HepG2 (cell line): ENCODE results near the gene DUS2. TPM values are rescaled to one million over a fixed set of nuclear protein-coding genes. Genes with fewer than 3 reads are reported as not detected.

Experiments used
- BCL3 ChIP-seq: sonication (generic); formaldehyde crosslinking; IDR thresholded peaks from 2 replicates; pipeline ENCODE4 v1.5.1; 2020; ENCODE audit warnings: mild to moderate bottlenecking, missing genetic modification reagents, moderate library complexity
- CHD2 ChIP-seq: IDR thresholded peaks from 2 replicates; pipeline ENCODE4 v1.6.1; 2011; ENCODE audit warnings: low read depth, low read length, improper control_type of control experiment
- FOSL1 ChIP-seq: sonication (generic); formaldehyde crosslinking; IDR thresholded peaks from 2 replicates; pipeline ENCODE4 v1.9.0; 2021; ENCODE audit warnings: missing genetic modification reagents, borderline replicate concordance
- GLI4 ChIP-seq: sonication (generic); formaldehyde crosslinking; IDR thresholded peaks from 2 replicates; pipeline ENCODE4 v1.5.1; 2020; ENCODE audit warnings: missing genetic modification reagents, mild to moderate bottlenecking, moderate library complexity, borderline replicate concordance
- HOMEZ ChIP-seq: IDR thresholded peaks from 2 replicates; pipeline ENCODE4 v1.6.1; 2016; ENCODE audit warnings: low read depth
- KDM5A ChIP-seq: fragments of 200-600 bp; sonication (generic); IDR thresholded peaks from 2 replicates; pipeline ENCODE4 v1.7.0; 2018; ENCODE audit warnings: antibody characterized with exemption, mild to moderate bottlenecking, low read length, borderline replicate concordance
- MEF2D ChIP-seq: sonication (generic); formaldehyde crosslinking; IDR thresholded peaks from 2 replicates; pipeline ENCODE4 v1.5.1; 2020; ENCODE audit warnings: mild to moderate bottlenecking, missing genetic modification reagents
- PBX3 ChIP-seq: sonication (generic); formaldehyde crosslinking; IDR thresholded peaks from 2 replicates; pipeline ENCODE4 v1.8.1; 2023; ENCODE audit warnings: missing genetic modification reagents, inconsistent platforms, borderline replicate concordance
- PHF8 ChIP-seq: sonication (generic); formaldehyde crosslinking; IDR thresholded peaks from 2 replicates; pipeline ENCODE4 v1.5.0; 2020; ENCODE audit warnings: missing genetic modification reagents
- THAP11 ChIP-seq: IDR thresholded peaks from 2 replicates; pipeline ENCODE4 v1.6.1; 2016; ENCODE audit warnings: missing biosample characterization, missing genetic modification reagents
- ZBTB3 ChIP-seq: sonication (generic); formaldehyde crosslinking; IDR thresholded peaks from 2 replicates; pipeline ENCODE4 v1.4.0; 2020; ENCODE audit warnings: low read depth, mild to moderate bottlenecking, moderate library complexity, missing genetic modification reagents, borderline replicate concordance
- ZNF24 ChIP-seq: fragments of 450-650 bp; IDR thresholded peaks from 2 replicates; pipeline ENCODE4 v1.6.1; 2017; ENCODE audit warnings: antibody characterized with exemption, mild to moderate bottlenecking
- ZNF597 ChIP-seq: sonication (generic); formaldehyde crosslinking; IDR thresholded peaks from 2 replicates; pipeline ENCODE4 v1.5.0; 2020; ENCODE audit warnings: missing genetic modification reagents
- ZNF598 ChIP-seq: sonication (generic); formaldehyde crosslinking; IDR thresholded peaks from 2 replicates; pipeline ENCODE4 v1.5.1; 2020; ENCODE audit warnings: mild to moderate bottlenecking, missing genetic modification reagents, borderline replicate concordance
- ZNF724P ChIP-seq: sonication (generic); formaldehyde crosslinking; IDR thresholded peaks from 2 replicates; pipeline ENCODE4 v1.8.0; 2022; ENCODE audit warnings: missing genetic modification reagents, borderline replicate concordance
- polyA plus RNA-seq, 8 experiments: library from polyadenylated mRNA; depleted of rRNA in 3 of 8; stranded (reverse) in 7 of 8; unstranded in 1 of 8; fragments of >200 nt; fragmentation: Illumina TruSeq in 4 of 8; extraction: Trizol in 4 of 8; gene quantifications; 2 replicates each; pipeline versions ENCODE4 v1.2.1 to v1.2.3, GENCODE V29; 2011 to 2016; ENCODE audit warnings: low read depth in 4 of 8, missing spikeins in 1 of 8, mixed read lengths in 1 of 8; ENCODE audit not compliant: insufficient read depth in 1 of 8
- total RNA-seq, 5 experiments: library from RNA; depleted of rRNA; stranded (reverse); fragments of >200 nt; fragmentation: Illumina TruSeq; extraction: Trizol; gene quantifications; 2 replicates each; pipeline ENCODE4 v1.2.3, GENCODE V29; 2016; ENCODE audit warnings: low read depth in 1 of 5
- TF ChIP-seq, protein P1 (sequence below), 2 experiments: IDR thresholded peaks; 2 replicates each; pipeline ENCODE4 v1.6.1; 2011 to 2012; ENCODE audit warnings: low read length in 2 of 2, borderline replicate concordance in 1 of 2, low read depth in 1 of 2, mild to moderate bottlenecking in 1 of 2, moderate library complexity in 1 of 2
- TF ChIP-seq, protein P2 (sequence below): sonication (generic); formaldehyde crosslinking; IDR thresholded peaks from 2 replicates; pipeline ENCODE4 v1.5.1; 2020; ENCODE audit warnings: missing genetic modification reagents, mild to moderate bottlenecking, borderline replicate concordance

The DUS2 gene
- total and polyA plus RNA-seq, 2 of the 13 experiments (the other 11 are each of a cell fraction or from before 2014, with no cell fraction given) = 17.8 to 25.1 TPM

- TF ChIP-seq, protein P1, sequence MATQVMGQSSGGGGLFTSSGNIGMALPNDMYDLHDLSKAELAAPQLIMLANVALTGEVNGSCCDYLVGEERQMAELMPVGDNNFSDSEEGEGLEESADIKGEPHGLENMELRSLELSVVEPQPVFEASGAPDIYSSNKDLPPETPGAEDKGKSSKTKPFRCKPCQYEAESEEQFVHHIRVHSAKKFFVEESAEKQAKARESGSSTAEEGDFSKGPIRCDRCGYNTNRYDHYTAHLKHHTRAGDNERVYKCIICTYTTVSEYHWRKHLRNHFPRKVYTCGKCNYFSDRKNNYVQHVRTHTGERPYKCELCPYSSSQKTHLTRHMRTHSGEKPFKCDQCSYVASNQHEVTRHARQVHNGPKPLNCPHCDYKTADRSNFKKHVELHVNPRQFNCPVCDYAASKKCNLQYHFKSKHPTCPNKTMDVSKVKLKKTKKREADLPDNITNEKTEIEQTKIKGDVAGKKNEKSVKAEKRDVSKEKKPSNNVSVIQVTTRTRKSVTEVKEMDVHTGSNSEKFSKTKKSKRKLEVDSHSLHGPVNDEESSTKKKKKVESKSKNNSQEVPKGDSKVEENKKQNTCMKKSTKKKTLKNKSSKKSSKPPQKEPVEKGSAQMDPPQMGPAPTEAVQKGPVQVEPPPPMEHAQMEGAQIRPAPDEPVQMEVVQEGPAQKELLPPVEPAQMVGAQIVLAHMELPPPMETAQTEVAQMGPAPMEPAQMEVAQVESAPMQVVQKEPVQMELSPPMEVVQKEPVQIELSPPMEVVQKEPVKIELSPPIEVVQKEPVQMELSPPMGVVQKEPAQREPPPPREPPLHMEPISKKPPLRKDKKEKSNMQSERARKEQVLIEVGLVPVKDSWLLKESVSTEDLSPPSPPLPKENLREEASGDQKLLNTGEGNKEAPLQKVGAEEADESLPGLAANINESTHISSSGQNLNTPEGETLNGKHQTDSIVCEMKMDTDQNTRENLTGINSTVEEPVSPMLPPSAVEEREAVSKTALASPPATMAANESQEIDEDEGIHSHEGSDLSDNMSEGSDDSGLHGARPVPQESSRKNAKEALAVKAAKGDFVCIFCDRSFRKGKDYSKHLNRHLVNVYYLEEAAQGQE (IDR thresholded peaks at IDR 0.05; ENCODE audit: borderline replicate concordance in 1 of 2, low read depth in 1 of 2, low read length in 2 of 2) = peak in 1 of 2 experiments; percentile 65; a peak in 1 of 4 replicates
- TF ChIP-seq THAP11 (CRISPR knock-in tag) = peak; percentile 89
- TF ChIP-seq MEF2D (CRISPR knock-in tag) = peak; percentile 95
- TF ChIP-seq ZNF597 (CRISPR knock-in tag) = no peak
- TF ChIP-seq ZNF24 = 0 out of 2 replicates have a peak, but pooled peaks have one; percentile 19
- TF ChIP-seq, protein P2, sequence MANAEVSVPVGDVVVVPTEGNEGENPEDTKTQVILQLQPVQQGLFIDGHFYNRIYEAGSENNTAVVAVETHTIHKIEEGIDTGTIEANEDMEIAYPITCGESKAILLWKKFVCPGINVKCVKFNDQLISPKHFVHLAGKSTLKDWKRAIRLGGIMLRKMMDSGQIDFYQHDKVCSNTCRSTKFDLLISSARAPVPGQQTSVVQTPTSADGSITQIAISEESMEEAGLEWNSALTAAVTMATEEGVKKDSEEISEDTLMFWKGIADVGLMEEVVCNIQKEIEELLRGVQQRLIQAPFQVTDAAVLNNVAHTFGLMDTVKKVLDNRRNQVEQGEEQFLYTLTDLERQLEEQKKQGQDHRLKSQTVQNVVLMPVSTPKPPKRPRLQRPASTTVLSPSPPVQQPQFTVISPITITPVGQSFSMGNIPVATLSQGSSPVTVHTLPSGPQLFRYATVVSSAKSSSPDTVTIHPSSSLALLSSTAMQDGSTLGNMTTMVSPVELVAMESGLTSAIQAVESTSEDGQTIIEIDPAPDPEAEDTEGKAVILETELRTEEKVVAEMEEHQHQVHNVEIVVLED (CRISPR knock-in tag) = peak; percentile 73
- TF ChIP-seq GLI4 (CRISPR knock-in tag) = peak; percentile 95
- TF ChIP-seq FOSL1 (CRISPR knock-in tag) = no peak
- peak; percentile 84 for TF ChIP-seq HOMEZ (CRISPR knock-in tag)
- peak; percentile 89; the same call in 1 of the 2 replicates for TF ChIP-seq PBX3 (CRISPR knock-in tag)
- peak; percentile 64 for TF ChIP-seq CHD2
- TF ChIP-seq PHF8 (CRISPR knock-in tag) = peak; percentile 85
- TF ChIP-seq KDM5A = peak; percentile 80
- peak; percentile 96 for TF ChIP-seq BCL3 (CRISPR knock-in tag)
- TF ChIP-seq ZBTB3 = peak; percentile 94
- TF ChIP-seq ZNF598 (CRISPR knock-in tag) = peak; percentile 99
- peak; percentile 95 for TF ChIP-seq ZNF724P (CRISPR knock-in tag)
These were observed 61.6 kb downstream of the DUS2 start (continued) for GRCh38 chr16:68084504-68085258.
